ENCODE results near the gene GTF2IRD1.

DNA sequence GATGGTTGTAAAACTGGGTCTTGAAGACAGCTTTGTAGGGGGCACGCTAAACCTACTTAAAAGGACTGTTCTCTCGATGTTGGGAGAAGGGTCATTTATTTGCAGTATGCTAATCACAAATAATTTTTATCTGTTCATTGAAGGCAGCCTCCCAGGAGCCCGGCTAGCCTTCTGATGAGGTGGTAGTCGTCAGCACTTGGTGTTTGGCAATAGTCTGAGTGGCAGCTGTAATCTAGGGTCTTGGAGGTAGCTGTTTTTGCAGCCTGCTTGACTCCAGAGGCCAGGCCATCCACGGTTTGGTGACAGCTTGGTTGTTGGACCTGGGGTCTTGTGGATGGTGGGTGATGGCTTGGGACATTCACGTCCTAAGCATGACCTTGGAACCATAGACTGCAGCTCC, 2.2 kb downstream of the GTF2IRD1 start:
- TF ChIP-seq, protein P1, sequence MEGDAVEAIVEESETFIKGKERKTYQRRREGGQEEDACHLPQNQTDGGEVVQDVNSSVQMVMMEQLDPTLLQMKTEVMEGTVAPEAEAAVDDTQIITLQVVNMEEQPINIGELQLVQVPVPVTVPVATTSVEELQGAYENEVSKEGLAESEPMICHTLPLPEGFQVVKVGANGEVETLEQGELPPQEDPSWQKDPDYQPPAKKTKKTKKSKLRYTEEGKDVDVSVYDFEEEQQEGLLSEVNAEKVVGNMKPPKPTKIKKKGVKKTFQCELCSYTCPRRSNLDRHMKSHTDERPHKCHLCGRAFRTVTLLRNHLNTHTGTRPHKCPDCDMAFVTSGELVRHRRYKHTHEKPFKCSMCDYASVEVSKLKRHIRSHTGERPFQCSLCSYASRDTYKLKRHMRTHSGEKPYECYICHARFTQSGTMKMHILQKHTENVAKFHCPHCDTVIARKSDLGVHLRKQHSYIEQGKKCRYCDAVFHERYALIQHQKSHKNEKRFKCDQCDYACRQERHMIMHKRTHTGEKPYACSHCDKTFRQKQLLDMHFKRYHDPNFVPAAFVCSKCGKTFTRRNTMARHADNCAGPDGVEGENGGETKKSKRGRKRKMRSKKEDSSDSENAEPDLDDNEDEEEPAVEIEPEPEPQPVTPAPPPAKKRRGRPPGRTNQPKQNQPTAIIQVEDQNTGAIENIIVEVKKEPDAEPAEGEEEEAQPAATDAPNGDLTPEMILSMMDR (IDR thresholded peaks at IDR 0.05): no peak
- no peak for TF ChIP-seq POLR2A (IDR thresholded peaks at IDR 0.05)
